ENCODE measurements around the gene KEAP1.
"Not testable (repeated sequence)": the region's sequence is repeated elsewhere in the genome, so short reads cannot be mapped to it uniquely, and the experiment has no call there.

The KEAP1 gene

GRCh38 chr19:10497371-10497770 is 5.8 kb downstream of the KEAP1 start:
- DNase-seq (ENCODE audit: low read depth), result no peak

GRCh38 chr19:10491472-10492047 is 11.6 kb downstream of the KEAP1 start:
- DNase-seq (ENCODE audit: low read depth), result no peak

DNA sequence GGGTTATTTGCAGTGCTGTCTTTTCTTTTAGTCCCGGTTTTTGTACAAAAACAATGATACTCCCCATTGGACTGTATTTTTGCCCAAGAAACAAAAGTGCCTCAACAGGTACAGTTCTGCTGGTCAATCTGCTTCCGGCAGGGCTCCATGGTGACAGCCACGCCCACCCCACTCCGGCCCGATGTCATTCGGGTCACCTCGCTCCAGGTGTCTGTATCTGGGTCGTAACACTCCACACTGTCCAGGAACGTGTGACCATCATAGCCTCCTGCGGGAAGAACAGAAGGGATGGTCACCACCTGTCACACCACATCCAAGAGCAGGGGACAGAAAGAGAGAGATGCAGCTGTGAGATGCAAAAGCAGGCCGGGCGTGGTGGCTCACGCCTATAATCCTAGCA is 16.6 kb downstream of the KEAP1 start:
- DNase-seq (ENCODE audit: low read depth), result no peak

DNA sequence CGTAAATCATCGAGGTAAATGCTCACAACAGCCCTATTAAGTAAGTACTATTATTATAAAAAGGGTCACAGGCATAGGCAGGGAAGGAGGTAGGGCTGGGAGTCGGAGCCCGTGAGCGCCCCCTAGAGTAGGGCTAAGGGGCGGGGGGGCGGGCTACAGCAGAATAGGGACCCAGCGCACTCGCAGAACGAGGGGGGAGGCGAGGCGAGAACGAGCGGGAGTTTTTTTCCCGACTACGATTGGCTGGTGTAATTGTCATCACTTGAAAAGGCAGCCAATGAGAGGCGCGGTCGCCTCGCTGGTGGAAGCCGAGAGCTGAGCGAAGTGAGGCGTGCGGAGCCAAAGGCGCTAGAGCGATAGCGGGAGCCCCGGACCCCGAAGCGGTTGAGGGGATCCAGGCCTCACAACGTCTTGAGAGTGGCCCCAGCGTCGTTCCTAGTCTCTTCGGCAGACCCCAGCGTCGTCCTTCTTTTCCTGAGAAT is 24.2 kb downstream of the KEAP1 start:
- no peak for DNase-seq (ENCODE audit: low read depth)

GRCh38 chr19:10478476-10478875 is 24.7 kb downstream of the KEAP1 start:
- DNase-seq (ENCODE audit: low read depth), result no peak

DNA sequence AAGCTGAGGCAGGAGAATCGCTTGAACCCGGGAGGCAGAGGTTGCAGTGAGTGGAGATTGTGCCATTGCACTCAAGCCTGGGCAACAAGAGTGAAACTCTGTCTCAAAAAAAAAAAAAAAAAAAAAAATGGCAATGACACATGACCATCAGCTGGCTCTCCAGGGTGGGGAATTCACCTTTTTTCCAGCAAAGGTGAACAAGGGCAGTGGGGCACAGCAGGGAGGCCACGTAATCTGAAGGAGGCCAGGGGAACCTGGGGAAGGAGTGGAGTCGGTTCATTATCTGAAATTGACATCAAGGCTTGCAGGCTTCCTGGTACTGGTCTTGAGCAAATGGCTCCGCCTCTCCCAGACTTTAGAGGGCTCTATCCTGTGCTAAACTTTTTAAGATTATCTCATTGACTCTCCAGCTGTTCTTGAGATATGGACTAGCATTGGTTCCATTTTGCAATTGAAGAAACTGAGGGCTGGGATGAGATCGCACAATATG is 28.1 kb downstream of the KEAP1 start:
- DNase-seq (ENCODE audit: low read depth), result no peak

DNA sequence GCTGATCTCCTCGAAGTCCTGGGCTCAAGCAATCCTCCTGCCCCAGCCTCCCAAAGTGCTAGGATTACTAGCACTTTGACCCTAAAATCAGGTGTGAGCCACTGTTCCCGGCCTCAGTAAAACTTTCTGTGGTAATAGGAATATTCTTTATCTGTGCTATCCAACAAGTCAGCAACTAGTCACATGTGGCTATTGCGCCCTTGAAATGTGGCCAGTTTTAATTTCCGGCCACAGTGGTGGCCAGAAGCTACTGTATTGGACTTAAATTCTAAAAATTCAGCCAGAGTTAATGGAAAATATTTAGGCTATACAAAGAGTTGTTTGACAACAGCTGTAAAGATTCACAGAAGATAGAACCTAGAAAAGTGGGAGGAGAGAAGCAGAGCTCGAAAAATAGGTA is 30.0 kb downstream of the KEAP1 start:
- no peak for DNase-seq (ENCODE audit: low read depth)

- no peak for DNase-seq (ENCODE audit: low read depth)
These were observed 31.2 kb downstream of the KEAP1 start for GRCh38 chr19:10471909-10472308.

DNA sequence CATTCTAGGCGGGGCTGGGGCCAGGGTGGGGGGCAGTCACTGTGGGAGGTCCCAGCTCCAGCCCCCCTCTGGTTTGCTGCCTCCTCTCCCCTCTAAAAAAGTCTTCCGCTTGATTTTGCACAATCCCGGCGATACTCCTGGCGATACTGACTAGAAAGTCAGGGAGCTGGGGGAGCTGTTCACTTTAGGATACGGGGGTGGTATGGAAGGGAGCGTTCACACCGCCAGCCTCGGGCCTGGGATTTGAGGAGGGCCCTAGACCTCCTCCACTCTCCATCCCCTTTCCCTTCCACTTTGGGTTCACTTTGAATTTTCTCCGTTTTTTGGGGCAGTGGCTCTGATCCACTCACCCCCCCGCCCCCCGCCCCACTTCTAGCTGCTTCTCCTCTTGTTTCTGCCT is 35.0 kb downstream of the KEAP1 start:
- no peak for DNase-seq (ENCODE audit: low read depth)

DNA sequence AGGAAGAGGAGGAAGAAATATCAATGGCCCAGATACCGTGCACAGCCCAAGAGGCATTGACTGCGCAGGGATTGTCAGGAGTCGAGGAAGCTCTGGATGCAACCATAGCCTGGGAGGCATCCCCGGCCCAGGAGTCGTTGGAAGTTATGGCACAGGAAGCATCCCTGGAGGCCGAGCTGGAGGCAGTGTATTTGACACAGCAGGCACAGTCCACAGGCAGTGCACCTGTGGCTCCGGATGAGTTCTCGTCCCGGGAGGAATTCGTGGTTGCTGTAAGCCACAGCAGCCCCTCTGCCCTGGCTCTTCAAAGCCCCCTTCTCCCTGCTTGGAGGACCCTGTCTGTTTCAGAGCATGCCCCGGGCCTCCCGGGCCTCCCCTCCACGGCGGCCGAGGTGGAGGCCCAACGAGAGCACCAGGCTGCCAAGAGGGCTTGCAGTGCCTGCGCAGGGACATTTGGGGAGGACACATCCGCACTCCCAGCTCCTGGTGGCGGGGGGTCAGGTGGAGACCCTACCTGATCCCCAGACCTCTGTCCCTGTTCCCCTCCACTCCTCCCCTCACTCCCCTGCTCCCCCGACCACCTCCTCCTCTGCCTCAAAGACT is 36.0 kb downstream of the KEAP1 start:
- DNase-seq (ENCODE audit: low read depth), result no peak

DNA sequence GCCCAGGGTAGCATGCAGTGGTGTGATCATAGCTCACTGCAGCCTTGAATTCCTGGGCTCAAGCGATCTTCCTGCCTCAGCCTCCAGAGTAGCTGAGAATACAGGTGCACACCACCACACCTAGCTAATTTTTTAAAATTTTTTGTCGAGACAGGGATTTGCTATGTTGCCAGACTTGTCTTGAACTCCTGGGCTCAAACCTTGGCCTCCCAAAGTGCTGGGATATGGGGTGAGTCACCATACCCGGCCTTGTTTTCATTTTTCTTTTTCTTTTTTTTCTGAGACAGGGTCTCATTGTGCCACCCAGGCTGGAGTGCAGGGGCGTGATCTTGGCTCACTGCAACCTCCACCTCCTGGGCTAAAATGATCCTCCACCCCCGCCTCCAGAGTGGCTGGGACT is 38.7 kb downstream of the KEAP1 start:
- DNase-seq (ENCODE audit: low read depth), result no peak

DNA sequence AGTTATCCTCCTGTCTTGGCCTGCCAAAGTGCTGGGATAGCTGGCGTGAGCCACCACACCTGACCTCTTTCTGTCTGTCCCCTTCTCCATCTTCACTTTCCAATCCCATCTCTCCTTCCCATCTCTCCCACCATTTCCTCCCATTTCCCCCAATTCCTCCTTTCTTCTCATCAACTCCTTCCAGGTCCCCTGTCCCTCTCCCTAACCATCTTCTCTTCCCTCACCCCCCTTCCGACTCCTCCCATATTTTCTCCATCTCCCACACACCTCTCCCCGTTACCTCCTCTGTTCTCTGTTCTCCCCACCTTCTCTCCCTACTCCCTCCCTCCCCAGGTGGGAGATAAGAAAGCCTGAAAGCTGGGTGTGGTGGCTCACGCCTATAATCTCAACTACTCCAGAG is 40.6 kb downstream of the KEAP1 start:
- no peak for DNase-seq (ENCODE audit: low read depth)

GRCh38 chr19:10462042-10462441 is 41.1 kb downstream of the KEAP1 start:
- DNase-seq (ENCODE audit: low read depth), result not testable (repeated sequence)

DNA sequence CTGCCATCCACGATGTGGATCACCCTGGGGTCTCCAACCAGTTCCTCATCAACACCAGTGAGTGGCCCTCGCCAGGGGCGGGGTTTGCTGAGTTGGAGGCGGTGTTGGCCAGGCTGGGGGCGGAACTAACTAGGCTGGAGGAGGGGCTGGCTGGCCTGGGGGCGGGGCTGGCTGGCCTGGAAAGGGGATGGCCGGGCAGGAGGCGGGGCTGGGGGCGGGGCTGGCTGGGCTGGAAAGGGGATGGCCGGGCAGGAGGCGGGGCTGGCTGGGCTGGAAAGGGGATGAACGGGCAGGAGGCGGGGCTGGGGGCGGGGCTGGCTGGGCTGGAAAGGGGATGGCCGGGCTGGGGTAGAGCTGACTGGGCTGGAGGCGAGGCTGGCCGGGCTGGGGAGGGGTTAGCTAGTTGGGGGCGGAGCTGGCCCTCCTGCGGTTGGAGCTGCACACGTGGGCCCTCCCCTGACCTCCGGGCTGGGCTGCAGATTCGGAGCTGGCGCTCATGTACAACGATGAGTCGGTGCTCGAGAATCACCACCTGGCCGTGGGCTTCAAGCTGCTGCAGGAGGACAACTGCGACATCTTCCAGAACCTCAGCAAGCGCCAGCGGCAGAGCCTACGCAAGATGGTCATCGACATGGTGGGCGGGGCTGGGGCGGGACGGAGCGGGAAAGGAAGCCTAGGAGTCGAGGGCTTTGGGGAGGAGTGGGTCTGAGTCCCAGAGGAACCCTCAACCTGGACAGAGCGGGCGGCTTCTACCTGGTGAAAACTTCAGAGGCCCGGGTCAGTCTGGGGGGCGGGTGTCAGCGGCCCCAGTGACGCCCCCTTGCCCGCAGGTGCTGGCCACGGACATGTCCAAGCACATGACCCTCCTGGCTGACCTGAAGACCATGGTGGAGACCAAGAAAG is 41.9 kb downstream of the KEAP1 start:
- no peak for DNase-seq (ENCODE audit: low read depth)

DNA sequence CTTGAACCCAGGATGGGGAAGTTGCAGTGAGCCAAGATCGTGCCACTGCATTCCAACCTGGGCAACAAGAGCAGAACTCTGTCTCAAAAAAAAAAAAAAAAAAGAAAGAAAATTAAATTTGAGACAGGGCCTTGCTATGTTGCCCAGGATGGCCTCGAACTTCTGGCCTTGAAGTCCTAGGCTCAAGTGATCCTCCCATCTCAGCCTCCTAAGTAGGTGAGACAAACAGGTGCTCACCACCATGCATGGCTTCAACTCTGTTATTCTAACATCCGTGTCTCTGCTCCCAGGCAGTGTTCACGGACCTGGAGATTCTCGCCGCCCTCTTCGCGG is 42.5 kb downstream of the KEAP1 start:
- DNase-seq (ENCODE audit: low read depth), result no peak

GRCh38 chr19:10458733-10459132 is 44.4 kb downstream of the KEAP1 start:
- DNase-seq (ENCODE audit: low read depth), result not testable (repeated sequence)

- DNase-seq (ENCODE audit: low read depth), result no peak
These were observed 48.9 kb downstream of the KEAP1 start for GRCh38 chr19:10454267-10454666.

DNA sequence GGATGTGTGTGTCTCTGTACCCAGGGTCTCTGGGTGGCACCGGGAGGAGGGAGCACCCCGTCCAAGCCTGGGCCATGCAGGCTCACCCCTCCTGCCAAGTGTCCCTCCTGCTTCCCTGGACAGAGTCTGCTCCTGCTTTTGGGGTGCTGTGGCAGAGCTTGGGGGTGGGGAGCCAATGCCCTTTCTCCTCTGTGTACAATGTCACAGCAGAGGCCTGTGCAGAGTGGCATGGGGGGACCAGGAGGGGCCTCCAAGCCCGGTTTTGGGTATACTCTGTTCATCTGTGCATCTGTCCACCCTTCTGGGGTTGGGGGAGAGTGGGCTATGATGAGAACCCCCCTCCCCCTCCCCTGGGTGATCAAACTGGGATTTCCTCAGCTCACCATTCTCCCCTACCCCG is 49.3 kb downstream of the KEAP1 start:
- no peak for DNase-seq (ENCODE audit: low read depth)

DNA sequence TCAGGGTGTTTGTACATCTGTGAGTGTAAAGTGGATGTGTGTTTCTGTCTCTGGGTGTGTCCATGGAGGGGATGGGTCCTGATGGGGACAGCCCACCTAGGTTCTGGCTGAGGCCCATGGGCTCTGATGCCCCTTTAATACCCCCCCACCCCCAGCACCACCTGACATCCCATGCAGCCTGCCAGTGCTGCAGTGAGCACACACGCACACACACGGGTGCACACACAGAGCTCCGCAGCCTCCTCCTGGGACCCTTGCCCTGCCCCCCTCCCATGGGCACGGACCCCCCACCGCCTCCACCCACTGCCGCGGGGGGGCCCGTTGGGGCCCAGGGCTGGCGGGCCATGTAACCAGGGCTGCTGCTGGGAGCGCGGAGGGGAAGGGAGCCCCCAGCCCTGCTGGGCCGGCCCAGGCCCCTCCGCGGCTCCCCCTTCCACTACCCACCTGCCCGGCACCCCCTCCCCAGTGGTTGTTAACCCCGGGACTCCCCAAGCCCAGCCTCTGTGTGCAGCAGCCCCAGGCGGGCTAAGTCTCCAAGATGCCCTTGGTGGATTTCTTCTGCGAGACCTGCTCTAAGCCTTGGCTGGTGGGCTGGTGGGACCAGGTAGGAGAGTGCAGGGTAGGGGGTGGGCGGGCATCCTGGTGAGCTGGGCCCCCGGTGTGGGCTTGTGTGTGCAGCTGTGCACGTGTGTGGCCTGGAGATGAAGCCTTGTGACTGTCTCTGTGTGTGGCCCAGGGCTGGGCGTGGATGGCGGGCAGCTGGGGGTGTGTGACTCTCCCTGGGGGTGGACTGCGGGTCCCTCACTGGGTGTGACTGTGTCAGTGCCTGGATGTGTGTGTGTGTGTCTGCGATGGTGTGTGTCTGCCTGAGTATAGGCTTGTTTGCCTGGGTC is 50.2 kb downstream of the KEAP1 start:
- DNase-seq (ENCODE audit: low read depth), result no peak

GRCh38 chr19:10450853-10451609 is 52.1 kb downstream of the KEAP1 start:
- no peak for DNase-seq (ENCODE audit: low read depth)

DNA sequence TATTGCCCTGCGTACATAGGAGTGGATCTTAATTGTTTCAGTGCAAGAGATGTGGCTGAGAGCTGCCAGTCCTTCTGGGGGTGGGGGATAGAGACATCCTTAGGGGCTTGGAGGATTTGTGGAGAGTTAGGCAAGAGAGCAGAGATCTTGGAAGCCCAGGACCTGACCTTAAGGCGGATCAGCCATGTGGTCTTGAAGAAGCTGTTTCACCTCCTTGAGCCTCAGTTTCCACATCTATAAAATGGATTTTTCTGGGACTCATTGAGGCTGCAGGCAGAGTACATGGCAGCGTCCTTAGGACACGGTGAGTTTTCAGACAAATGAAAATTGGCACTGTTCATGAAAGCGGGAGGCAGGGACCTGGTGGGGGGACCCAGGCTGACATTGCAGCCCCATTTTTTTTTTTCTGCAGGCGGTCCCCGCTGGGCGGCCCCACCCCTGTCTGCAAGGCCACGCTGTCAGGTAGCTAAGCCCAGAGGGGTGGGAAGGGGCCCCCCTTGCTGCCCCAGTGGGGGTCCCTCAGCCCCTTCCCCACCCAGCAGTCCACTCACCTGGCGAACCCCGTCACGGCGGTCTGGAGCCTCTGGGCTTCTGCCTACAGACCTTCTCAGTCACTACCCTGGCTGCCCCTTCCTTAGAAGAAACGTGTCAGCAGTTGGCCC is 52.8 kb downstream of the KEAP1 start:
- DNase-seq (ENCODE audit: low read depth), result no peak
